Measurements from ENCODE around the gene SFT2D1. TPM values are rescaled to one million over a fixed set of nuclear protein-coding genes. Genes with fewer than 3 reads are reported as not detected.

The SFT2D1 gene
- polyA plus RNA-seq, 3 donors = 48.1 to 166 (median 140) TPM

- Mint-ChIP-seq H3K4me3 (no peak overlapping the region), H3K9me3 (peaks cover 0 to 3% (median 0%) of the 10 kb centered on the region in 7 donors), H3K4me1 (no peaks in the 10 kb centered on the region), H3K36me3 (peaks cover 75 to 92% of the 10 kb centered on the region in 2 donors), H3K27me3 (ENCODE audit: low read depth in 3 of 3) (peaks cover 0 to 1% (median 0%) of the 10 kb centered on the region in 3 donors), H3K27ac (peak overlapping the region in 2 of 7 donors; percentile 9 to 16)
- Histone ChIP-seq H4K20me1 (ENCODE audit: insufficient read depth, low read length) (peaks cover 32% of the 10 kb centered on the region), H3K36me3 (replicated peaks in 1 of 2; ENCODE audit: control insufficient read depth in 1 of 2, insufficient read depth in 2 of 2, low read length in 2 of 2) (peaks cover 64 to 95% of the 10 kb centered on the region in 2 donors), H3K9me3 (replicated peaks in 1 of 2; ENCODE audit: control insufficient read depth in 1 of 2, insufficient read depth in 1 of 2, low read length in 2 of 2) (no peaks in the 10 kb centered on the region), H2AFZ (ENCODE audit: insufficient read depth, low read depth, low read length, poor library complexity, severe bottlenecking) (no peak overlapping the region), H3K4me2 (replicated peaks; ENCODE audit: extremely low read depth, low read length, poor library complexity, severe bottlenecking) (no peak overlapping the region), H3K4me3 (replicated peaks in 1 of 3; ENCODE audit: low read depth in 2 of 3, low read length in 3 of 3) (no peak overlapping the region), H3K4me1 (ENCODE audit: control insufficient read depth in 1 of 2, insufficient read depth in 2 of 2, low read length in 2 of 2) (no peaks in the 10 kb centered on the region), H3K9ac (ENCODE audit: insufficient read depth, low read length, poor library complexity, severe bottlenecking) (no peak overlapping the region), H3K79me2 (ENCODE audit: insufficient read depth, low read length) (no peaks in the 10 kb centered on the region), H3K27ac (ENCODE audit: low read depth in 1 of 2, low read length in 2 of 2) (no peak overlapping the region), H3K27me3 (ENCODE audit: control insufficient read depth in 2 of 2, insufficient read depth in 2 of 2, low read length in 2 of 2) (no peaks in the 10 kb centered on the region)
- 100% methylated on average over 1 of the region's 5 CpGs for WGBS (ENCODE audit: insufficient coverage)
- no peak for TF ChIP-seq CTCF (IDR thresholded peaks at IDR 0.05)
- intact Hi-C loops (cut with micrococcal nuclease) = no loop called here
- DNase-seq = no peak
Measured at GRCh38 chr6:166323395-166323794, 18.9 kb downstream of the SFT2D1 start.

DNA sequence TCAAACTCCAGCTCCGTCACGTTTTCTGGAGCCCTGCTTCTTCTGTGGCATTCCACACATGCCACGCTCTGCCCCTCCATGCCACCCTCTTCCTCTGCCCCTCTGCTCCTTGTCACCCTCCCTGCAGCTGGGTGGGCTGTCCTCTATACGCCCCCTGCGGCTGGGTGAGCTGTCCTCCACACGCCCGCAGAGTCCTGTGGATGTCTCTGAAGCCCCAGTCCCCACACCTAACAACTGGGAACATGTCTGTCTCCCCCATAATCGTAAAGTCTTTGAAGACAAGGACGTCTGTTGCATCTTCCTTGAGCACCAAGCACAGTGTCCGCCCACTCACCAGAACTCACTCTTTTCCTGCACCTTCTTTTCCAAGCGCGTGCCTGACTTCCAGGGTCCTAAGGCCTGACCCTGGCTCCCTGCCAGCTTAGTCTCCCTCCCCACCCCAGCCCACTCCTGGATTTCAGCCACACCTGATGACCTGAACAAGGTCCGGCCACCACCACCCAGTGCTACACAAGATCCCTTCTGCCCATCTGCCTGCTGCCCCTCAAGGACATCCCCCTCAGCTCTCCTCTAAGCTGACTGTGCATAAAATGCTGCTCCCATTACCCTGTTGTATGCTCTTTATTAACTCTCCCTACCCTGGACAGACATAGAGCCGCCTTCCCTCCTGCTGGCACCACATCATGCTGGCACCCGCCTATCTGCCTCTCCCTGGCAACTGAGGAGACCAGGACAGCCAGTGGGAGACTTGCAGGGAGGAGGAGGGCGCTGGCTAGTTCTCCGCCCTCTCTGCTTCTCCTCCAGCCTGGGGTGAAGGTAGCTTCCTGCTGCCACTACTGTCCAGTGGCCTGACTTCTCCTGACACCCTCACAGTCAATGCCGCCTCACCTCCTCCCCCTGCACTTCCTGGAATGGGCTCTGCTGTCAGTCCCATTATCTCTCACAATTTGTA lies 23.4 kb downstream of the SFT2D1 start:
- H3K9me3 ChIP-seq (replicated peaks in 1 of 2; ENCODE audit: control insufficient read depth in 1 of 2, insufficient read depth in 1 of 2, low read length in 2 of 2) = no peaks in the 10 kb centered on the region
- H3K4me1 Mint-ChIP-seq = no peaks in the 10 kb centered on the region
- no peak overlapping the region for H3K27ac ChIP-seq (ENCODE audit: low read depth in 1 of 2, low read length in 2 of 2)
- peaks cover 6% of the 10 kb centered on the region for H4K20me1 ChIP-seq (ENCODE audit: insufficient read depth, low read length)
- no peak overlapping the region for H3K9ac ChIP-seq (ENCODE audit: insufficient read depth, low read length, poor library complexity, severe bottlenecking)
- no peaks in the 10 kb centered on the region for H3K79me2 ChIP-seq (ENCODE audit: insufficient read depth, low read length)
- no peak overlapping the region for H3K4me3 ChIP-seq (replicated peaks in 1 of 3; ENCODE audit: low read depth in 2 of 3, low read length in 3 of 3)
- peaks cover 40 to 54% of the 10 kb centered on the region in 2 donors for H3K36me3 Mint-ChIP-seq
- intact Hi-C loops (cut with micrococcal nuclease) = no loop called here
- no peaks in the 10 kb centered on the region for H3K4me1 ChIP-seq (ENCODE audit: control insufficient read depth in 1 of 2, insufficient read depth in 2 of 2, low read length in 2 of 2)
- H3K27me3 ChIP-seq (ENCODE audit: control insufficient read depth in 2 of 2, insufficient read depth in 2 of 2, low read length in 2 of 2) = no peaks in the 10 kb centered on the region
- H3K27me3 Mint-ChIP-seq (ENCODE audit: low read depth in 3 of 3) = peaks cover 0 to 6% (median 0%) of the 10 kb centered on the region in 3 donors
- no peak overlapping the region for H3K4me2 ChIP-seq (replicated peaks; ENCODE audit: extremely low read depth, low read length, poor library complexity, severe bottlenecking)
- H3K36me3 ChIP-seq (replicated peaks in 1 of 2; ENCODE audit: control insufficient read depth in 1 of 2, insufficient read depth in 2 of 2, low read length in 2 of 2) = peaks cover 38 to 51% of the 10 kb centered on the region in 2 donors
- peaks cover 0 to 3% (median 0%) of the 10 kb centered on the region in 7 donors for H3K9me3 Mint-ChIP-seq
- H3K27ac Mint-ChIP-seq = peak overlapping the region in 3 of 7 donors; percentile 55 to 81 (median 68)
- TF ChIP-seq CTCF (IDR thresholded peaks at IDR 0.05) = no peak
- H2AFZ ChIP-seq (ENCODE audit: insufficient read depth, low read depth, low read length, poor library complexity, severe bottlenecking) = no peak overlapping the region
- DNase-seq = no peak
- H3K4me3 Mint-ChIP-seq = no peak overlapping the region
- WGBS (ENCODE audit: insufficient coverage) = 89% methylated on average over 15 of the region's 18 CpGs

Data from CD14-positive monocyte (primary cell).